ENCODE data around the gene CCDC186.
"Not testable (repeated sequence)": the region's sequence is repeated elsewhere in the genome, so short reads cannot be mapped to it uniquely, and the experiment has no call there.

Gene CCDC186

DNA sequence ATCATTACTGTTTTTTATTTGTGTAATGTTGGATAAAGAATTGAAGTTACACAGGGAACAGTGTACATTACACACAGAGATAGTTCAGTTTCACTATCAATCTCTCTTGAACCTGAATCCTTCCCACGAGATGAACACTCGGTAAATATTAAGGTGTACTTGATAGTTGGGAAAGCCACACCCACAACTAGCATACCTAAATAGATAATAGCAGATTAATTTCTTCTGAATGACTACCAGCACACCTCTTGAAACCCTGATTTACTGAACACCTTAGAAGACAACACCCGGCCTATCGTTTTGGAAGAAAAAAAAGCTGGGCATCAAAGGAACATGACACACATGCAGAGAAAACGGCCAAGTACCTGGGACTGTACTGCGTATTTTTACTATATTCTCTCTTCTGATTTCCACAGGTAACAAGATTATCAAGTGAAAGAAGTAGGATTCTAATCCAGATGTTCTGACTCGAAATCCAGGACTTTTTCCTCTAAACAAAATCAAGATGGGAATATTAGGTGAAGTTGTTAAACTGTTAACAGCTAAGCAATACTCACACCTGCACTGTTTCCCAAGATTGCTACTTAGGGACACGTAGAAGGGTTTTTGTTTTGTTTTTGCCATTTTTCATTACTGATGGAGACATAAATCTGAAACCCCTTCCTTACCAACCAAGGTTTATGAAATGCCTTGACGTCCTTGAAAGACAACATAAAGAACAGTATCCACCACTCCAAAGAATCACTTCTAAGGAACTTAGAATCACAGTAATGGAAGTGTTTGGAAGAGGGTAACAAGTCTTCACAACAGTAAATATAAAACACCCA lies 1.0 kb downstream of the CCDC186 start:
- no peak for DNase-seq

- DNase-seq = no peak
Measured at GRCh38 chr10:114172216-114172615, 1.8 kb downstream of the CCDC186 start.

- DNase-seq = no peak
Measured at GRCh38 chr10:114168450-114169009, 5.5 kb downstream of the CCDC186 start.

DNA sequence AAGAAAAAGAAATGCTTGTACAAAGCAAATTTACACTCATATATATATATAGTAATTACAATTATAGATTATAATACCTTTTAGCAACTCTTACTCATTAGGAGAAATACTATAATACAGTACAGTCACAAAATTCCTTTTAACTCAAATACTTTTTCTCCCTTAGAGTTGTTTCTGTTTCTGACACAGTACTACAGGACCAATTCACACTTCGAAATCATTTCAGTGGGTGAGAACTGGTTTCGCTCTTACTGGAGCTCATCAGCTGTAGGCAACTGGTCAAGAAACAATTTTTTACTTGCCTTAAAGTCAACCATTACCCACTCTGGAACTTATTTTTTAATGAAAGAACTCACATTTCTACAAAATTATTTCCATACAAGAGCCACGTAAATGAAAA lies 6.0 kb downstream of the CCDC186 start:
- DNase-seq = no peak

- no peak for DNase-seq
Measured at GRCh38 chr10:114166494-114166893, 7.5 kb downstream of the CCDC186 start.

DNA sequence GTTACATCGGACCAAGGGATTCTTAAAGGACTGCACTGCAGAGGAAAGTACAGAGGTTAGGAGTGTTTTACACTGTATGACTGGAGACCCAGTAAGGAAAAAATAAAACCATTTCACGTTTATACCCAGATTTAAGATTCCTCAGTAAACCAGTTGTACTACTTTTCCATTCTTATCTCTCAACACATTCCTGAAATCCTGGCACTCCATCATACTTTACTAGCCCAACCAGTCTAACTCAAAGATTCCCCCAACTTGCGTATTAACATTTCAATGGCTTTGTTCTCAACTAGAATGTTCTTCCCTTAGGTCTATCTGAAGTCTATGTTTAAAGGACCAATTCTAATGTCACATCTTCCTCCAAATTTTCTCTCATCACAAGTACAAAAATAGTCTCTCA lies 8.0 kb downstream of the CCDC186 start:
- no peak for DNase-seq

DNA sequence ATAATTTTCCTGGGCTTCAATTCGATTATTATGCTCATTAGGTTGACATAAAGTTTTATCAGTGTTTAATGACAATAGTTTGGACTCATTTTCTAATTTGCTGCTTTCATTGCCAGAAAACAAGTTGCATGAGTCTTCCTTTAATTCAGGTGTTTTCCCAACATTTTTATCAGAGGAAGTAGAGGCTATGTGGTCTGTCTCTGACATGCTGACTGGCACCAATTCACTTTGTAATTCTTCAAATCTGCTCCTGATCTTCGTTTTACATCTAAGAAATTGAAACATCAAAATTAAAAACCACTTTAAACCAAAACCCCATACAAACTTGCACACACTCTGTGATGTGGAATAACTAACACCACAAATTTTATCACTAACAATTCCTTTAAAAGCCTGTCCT lies 10.9 kb downstream of the CCDC186 start:
- DNase-seq = no peak

DNA sequence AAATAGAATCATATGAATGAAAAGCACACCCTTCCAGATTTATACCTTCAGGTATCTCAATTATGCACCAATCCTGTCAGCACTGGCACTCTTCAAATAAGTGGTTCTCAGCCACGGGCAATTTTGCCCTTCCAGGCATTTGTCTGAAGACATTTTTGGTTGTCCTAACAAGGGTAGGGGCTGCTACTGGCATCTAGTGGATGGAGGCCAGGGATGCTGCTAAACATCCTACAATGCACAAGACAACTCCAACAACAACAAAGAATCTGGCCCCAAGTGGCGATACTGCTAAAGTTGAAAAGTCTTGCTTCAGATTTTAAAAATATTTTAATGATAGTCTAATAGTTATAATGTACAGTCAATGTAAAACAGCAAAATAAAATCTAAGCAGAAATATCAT lies 16.1 kb downstream of the CCDC186 start:
- no peak for DNase-seq

DNA sequence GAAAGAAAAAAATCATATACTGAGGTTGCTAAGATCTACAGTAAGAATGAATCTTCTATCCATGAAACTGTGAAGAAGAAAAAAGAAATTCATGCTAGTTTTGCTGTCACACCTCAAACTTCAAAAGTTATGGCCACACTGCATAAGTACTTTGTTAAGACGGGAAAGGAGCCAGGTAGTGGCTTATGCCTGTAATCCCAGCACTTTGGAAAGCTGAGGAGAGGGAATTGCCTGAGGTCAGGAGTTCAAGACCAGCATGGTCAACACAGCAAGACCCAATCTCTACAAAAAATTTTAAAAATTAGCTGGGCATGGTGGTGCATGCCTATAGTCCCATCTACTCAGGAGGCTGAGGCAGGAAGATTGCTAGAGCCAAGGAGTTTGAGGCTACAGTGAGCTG lies 22.1 kb downstream of the CCDC186 start:
- no peak for DNase-seq

DNA sequence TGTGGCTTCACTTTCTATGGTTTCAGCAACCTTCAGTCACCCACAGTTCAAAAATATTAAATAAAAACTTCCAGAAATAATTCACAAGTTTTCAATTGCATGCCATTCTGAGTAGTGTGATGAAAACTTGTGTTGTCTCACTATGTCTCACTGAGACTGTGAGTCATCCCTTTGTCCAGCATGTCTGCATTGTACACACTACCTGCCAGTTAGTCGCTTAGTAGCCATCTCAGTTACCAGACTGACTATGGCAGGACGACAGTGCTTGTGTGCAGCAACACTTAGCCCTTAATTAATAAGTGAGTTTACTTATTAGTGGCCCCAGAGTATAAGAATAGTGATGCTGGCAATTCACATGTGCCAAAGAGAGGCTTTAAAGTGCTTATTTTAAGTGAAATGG lies 22.5 kb downstream of the CCDC186 start:
- DNase-seq = no peak

DNA sequence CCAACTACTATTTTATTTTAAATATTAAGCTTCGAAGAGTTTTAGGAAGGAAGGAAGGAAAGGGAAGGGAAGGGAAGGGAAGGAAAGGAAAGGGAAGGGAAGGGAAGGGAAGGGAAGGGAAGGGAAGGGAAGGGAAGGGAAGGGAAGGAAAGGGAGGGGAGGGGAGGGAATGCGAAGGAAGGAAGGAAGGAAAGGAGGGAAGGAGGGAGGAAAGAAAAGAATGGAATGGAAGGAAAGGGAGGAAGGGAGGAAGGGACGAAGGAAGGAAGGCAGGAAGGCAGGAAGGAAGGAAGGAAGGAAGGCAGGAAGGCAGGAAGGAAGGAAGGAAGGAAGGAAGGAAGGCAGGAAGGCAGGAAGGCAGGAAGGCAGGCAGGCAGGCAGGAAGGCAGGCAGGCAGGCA lies 24.5 kb downstream of the CCDC186 start:
- DNase-seq = not testable (repeated sequence)

- no peak for DNase-seq
Measured at GRCh38 chr10:114143160-114143559, 30.8 kb downstream of the CCDC186 start.

DNA sequence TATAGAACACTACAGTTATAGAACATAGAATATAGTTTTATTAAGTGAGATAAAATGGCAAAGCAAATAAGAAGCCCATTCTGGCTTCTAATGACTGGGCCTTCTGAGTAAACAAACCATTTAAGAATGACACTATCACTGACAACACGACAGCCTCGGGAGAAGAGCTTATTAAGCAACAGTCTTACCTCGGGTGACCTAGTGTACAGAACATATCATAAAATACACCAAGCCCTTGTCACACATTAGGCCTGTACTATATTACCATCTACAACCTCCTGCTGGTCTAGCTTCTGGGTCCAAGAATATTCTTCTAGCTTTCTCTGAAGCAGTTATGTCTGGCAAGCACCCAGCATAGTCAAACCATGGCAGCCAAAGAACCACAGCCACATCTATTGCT lies 32.0 kb downstream of the CCDC186 start:
- DNase-seq = no peak

DNA sequence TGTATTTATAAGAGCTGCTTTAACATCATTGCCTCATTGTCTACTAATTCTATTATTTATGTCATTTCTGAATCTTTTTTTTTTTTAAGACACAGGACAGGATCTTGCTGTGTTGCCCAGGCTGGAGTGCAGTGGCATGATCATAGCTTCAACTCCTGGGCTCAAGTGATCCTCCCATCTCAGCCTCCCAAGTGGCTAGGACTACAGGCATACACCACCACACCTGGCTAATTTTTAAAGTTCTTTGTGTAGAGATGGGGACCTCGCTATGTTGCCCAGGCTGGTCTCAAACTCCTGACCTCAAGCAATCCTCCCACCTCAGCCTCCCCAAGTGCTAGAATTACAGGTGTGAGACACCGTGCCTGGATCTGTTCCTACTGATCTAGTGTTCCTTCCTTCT lies 33.2 kb downstream of the CCDC186 start:
- DNase-seq = not testable (repeated sequence)

- DNase-seq = no peak
Measured at GRCh38 chr10:114140036-114140435, 34.0 kb downstream of the CCDC186 start.

GRCh38 chr10:114138581-114138980 lies 35.4 kb downstream of the CCDC186 start:
- DNase-seq = no peak

DNA sequence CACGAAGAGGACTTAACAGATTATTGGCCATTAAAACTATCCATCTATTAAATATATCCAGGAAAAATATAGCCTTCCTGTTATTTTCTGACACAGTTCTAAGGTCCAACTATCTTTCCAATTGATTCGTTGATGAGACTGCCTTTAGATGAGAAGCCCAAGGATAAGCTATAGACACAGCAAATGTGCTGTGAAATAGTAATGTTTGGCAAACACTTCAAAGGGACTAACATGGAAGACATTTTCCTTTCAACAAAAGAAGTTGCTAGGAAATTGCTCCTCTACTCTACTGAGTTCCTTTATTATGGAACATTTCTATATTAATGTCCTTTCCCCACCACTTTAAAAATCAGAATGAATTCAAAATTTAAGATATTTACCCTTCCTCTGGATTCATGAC lies 38.5 kb downstream of the CCDC186 start:
- no peak for DNase-seq

DNA sequence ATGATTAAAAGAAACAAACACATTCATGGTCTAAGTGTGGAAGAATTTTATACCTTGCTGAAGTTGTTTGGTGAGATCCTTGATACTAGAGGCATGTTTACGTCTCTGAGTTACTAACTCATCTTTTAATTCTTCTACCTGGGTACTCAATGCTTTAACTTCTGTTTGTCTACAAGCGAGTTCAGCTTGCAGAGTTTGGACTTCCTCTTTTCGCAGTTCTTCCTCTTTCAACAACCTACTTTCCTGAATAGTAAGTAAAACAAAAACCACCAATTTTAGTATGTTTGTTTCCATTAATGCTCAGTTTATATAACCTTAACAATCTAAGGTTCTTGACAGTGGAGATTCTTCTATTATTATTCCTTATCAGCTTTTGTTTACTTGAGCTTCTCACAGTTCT lies 42.9 kb downstream of the CCDC186 start:
- no peak for DNase-seq

DNA sequence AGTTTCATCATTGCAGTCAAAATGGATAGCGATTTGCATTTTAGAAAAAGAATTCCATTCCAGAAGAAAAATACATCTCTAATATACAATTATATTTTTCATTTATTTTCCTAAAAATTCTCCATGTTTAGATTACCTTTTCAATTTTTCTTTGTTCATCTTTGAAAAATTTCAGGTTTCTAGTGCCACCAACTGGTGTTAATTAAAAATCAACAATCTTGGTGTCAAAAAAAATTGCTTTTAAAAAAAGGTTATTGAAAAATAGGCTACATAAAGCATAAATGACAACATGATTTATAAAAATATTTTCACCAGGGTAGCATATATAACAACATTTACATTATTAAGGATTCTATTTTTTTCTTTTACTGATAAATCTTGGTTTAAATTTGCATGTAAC lies 53.0 kb downstream of the CCDC186 start:
- no peak for DNase-seq

GRCh38 chr10:114118514-114118913 lies 55.5 kb downstream of the CCDC186 start:
- DNase-seq = no peak

- no peak for DNase-seq
Measured at GRCh38 chr10:114117728-114118127, 56.3 kb downstream of the CCDC186 start.

DNA sequence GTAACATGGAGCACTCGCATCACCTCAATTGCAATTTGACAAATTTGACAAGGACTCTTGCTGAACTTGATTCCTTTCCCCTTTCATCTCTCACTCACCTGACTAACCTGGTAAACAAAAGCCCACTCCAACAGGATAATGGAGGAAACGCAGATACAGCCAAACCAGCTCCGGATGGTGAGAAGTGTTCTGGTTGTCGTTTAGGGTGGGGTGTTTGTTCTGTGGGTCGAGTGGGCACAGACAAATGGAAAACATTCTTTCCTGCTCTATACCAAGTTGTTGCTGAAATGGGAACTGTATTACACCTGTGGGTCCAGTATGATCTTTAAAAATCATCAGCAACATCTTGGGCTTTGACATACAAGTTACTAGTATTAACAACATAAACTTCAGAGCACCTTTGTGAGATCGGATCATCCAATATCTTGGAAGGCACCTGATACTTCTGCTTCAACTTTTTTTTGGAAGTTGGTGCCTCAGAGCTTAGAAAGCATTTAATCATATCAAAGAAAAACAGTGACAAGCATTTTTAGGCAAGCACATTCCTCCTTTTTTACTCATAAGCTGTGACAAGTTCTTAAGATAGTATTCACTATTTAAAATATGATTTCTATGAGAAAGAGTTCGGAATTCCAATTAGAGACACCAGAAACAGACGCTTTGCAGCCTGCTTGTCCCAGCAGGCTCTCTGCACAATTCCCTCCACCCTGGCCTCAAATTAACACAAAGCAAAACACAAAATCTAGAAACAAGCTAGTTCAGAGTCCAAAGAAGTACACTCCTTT lies 58.1 kb downstream of the CCDC186 start:
- DNase-seq = no peak

DNA sequence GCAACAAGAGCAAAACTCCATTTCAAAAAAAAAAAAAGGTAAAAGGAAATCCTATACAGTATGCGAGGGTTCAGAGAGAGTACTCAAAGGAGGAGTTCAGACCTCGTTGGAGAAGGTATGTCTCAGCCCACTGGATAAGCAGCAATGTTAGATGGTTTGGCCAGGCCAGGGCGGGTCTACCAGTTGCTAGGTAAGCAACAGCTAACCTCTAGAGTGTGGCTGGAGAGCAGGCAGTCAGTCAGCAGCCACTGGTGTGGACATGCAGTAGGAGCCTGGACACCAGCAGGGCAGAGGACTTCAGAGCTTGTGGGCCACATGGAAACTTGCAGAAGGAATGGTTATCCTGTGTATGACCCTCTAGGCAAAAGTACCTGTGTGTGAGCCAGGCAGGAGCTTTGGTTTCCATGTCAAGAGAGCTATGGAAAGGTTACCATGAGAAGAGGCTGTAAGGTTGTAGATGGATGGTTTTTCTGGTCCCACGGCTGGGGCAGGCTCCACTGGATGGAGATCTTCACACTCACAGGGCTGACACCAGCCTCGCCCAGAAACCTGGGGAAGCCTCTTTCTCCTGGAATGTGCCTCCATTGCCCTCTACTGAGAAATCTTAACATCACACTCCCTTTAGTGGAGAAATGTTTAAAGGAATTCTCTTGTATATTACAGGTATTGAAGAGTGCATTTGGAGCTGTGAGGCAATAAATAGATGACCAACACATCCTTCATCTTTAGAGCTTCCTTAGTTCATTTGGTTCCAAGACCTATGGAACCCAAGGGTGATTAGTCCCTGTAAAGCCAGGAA lies 63.6 kb downstream of the CCDC186 start:
- DNase-seq = no peak

All from stimulated activated CD4-positive, alpha-beta T cell treated with anti-CD3 and anti-CD28 coated beads, Interleukin-4, amount 100 ng/mL, for 24 hours (primary cell).